Panc1 (cell line): Measurements from ENCODE around the gene PRTFDC1. TPM values are rescaled to one million over a fixed set of nuclear protein-coding genes. Genes with fewer than 3 reads are reported as not detected.
A peak's percentile ranks its signal among the peaks of the same experiment; 100 is the strongest.

Experiments used
- ATAC-seq: fragments of 200-7000 bp; cut with Tn5 transposase; 2 replicates; pipeline ENCODE4 v1.9.1; 2020; ENCODE audit warnings: mild to moderate bottlenecking, moderate library complexity
- BruUV-seq: library from RNA; stranded (reverse); fragments of 400-500 nt; replicated peaks from 2 replicates; lab custom pipeline; 2021; lab: Mats Ljungman, UMichigan
- CTCF ChIA-PET: fragments of 300-600 bp; sonication (Branson Sonifier 250); formaldehyde crosslinking; loops from one replicate; lab custom pipeline; 2022; ENCODE audit warnings: antibody characterized with exemption; lab: Charles Lee
- POLR2A ChIA-PET: fragments of 300-600 bp; sonication (Branson Sonifier 250); formaldehyde crosslinking; loops from one replicate; lab custom pipeline; 2022; ENCODE audit warnings: antibody characterized with exemption; lab: Charles Lee
- DNase-seq: peaks from one replicate; pipeline ENCODE4 v3.0.0-alpha.2; 2010; ENCODE audit warnings: low read depth, low spot score
- H3K27ac ChIP-seq: 2 replicates; pipeline ENCODE4 v1.5.1; 2011; ENCODE audit warnings: mild to moderate bottlenecking, low read length, inconsistent platforms
- H3K27me3 ChIP-seq: fragments of 200-500 bp; sonication (Bioruptor generic); 2 replicates; pipeline ENCODE4 v1.6.0; 2014; ENCODE audit warnings: low read length, inconsistent platforms; ENCODE audit not compliant: control insufficient read depth, insufficient read depth
- H3K36me3 ChIP-seq: fragments of 200-500 bp; sonication (Bioruptor generic); 2 replicates; pipeline ENCODE4 v1.5.1; 2014; ENCODE audit warnings: inconsistent platforms, mild to moderate bottlenecking, low read length, moderate library complexity; ENCODE audit not compliant: control insufficient read depth, insufficient read depth
- H3K4me1 ChIP-seq: 2 replicates; pipeline ENCODE4 v1.5.1; 2011; ENCODE audit warnings: inconsistent platforms, mild to moderate bottlenecking, low read length, moderate library complexity; ENCODE audit not compliant: control insufficient read depth, insufficient read depth
- H3K4me3 ChIP-seq, 2 experiments: 2 replicates each; pipeline ENCODE4 v1.5.1; 2011 to 2012; ENCODE audit warnings: low read depth in 2 of 2, low read length in 2 of 2, mild to moderate bottlenecking in 2 of 2, inconsistent platforms in 1 of 2, moderate library complexity in 1 of 2
- H3K9me3 ChIP-seq: fragments of 200-500 bp; sonication (Bioruptor generic); 2 replicates; pipeline ENCODE4 v1.5.1; 2014; ENCODE audit warnings: low read depth, mild to moderate bottlenecking, inconsistent platforms, low read length, moderate library complexity; ENCODE audit not compliant: control insufficient read depth, insufficient read depth
- POLR2AphosphoS5 ChIP-seq: IDR thresholded peaks from 2 replicates; pipeline ENCODE4 v1.6.1; 2012; ENCODE audit warnings: mild to moderate bottlenecking, low read depth, low read length, moderate library complexity
- SIN3A ChIP-seq: IDR thresholded peaks from 2 replicates; pipeline ENCODE4 v1.6.1; 2012; ENCODE audit warnings: low read depth, mild to moderate bottlenecking, low read length, moderate library complexity, borderline replicate concordance; ENCODE audit not compliant: insufficient read depth
- TCF7L2 ChIP-seq: IDR thresholded peaks from 2 replicates; pipeline ENCODE4 v1.6.1; 2011; ENCODE audit warnings: mild to moderate bottlenecking, low read depth, low read length, inconsistent platforms
- in situ Hi-C: cut with HindIII; loops from 2 replicates; pipeline ENCODE4 v1.10.0; 2016; ENCODE audit warnings: low sequenced_read_pairs, low pct_unique_long_range_greater_than_20kb
- intact Hi-C: fragments of 100-400 bp; cut with micrococcal nuclease; formaldehyde crosslinking; loops from one replicate; pipeline ENCODE4 v1.10.0; 2022; ENCODE audit not compliant: unreplicated experiment
- total RNA-seq: library from RNA; stranded (reverse); gene quantifications from one replicate; pipeline ENCODE4 v1.2.1, GENCODE V29; 2021; ENCODE audit not compliant: unreplicated experiment
- TF ChIP-seq, protein P1 (sequence below): fragments of 450-650 bp; IDR thresholded peaks from 2 replicates; pipeline ENCODE4 v1.5.1; 2017; ENCODE audit warnings: mild to moderate bottlenecking
- TF ChIP-seq, protein P2 (sequence below), 2 experiments: IDR thresholded peaks; 2 replicates each; pipeline ENCODE4 v1.6.1; 2011 to 2012; ENCODE audit warnings: low read depth in 2 of 2, control low read depth in 1 of 2, low read length in 1 of 2, mild to moderate bottlenecking in 1 of 2, moderate library complexity in 1 of 2; ENCODE audit not compliant: insufficient read depth in 1 of 2

PRTFDC1 gene
- total RNA-seq, 1 experiment from 2014 or later = 3.0 TPM

DNA sequence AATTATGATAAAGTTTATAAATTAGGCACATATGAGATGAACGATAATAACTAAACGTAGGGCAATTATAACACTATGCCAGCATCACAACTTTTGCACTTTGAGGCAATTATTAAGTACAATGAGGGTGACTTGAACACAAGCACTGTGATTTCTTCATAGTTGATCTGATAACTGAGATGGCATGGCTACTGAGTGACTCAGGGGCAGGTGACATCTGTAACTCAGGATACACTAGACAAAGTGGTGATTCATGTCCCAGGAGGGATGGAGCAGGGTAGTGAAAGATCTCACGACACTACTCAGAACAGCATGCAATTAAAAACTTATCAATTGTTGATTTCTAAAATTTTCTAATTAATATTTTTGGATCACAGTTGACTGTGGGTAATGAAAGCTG is 130.4 kb downstream of the PRTFDC1 start:
- Histone ChIP-seq H3K4me3 (no peak overlapping the region), H3K4me1 (no peaks in the 10 kb centered on the region), H3K9me3 (no peaks in the 10 kb centered on the region), H3K27ac (no peak overlapping the region), H3K36me3 (no peaks in the 10 kb centered on the region), H3K27me3 (no peaks in the 10 kb centered on the region)
- TF ChIP-seq SIN3A = no peak
- TF ChIP-seq POLR2AphosphoS5 = no peak
- TF ChIP-seq, protein P1, sequence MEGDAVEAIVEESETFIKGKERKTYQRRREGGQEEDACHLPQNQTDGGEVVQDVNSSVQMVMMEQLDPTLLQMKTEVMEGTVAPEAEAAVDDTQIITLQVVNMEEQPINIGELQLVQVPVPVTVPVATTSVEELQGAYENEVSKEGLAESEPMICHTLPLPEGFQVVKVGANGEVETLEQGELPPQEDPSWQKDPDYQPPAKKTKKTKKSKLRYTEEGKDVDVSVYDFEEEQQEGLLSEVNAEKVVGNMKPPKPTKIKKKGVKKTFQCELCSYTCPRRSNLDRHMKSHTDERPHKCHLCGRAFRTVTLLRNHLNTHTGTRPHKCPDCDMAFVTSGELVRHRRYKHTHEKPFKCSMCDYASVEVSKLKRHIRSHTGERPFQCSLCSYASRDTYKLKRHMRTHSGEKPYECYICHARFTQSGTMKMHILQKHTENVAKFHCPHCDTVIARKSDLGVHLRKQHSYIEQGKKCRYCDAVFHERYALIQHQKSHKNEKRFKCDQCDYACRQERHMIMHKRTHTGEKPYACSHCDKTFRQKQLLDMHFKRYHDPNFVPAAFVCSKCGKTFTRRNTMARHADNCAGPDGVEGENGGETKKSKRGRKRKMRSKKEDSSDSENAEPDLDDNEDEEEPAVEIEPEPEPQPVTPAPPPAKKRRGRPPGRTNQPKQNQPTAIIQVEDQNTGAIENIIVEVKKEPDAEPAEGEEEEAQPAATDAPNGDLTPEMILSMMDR = no peak
- TF ChIP-seq, protein P2, sequence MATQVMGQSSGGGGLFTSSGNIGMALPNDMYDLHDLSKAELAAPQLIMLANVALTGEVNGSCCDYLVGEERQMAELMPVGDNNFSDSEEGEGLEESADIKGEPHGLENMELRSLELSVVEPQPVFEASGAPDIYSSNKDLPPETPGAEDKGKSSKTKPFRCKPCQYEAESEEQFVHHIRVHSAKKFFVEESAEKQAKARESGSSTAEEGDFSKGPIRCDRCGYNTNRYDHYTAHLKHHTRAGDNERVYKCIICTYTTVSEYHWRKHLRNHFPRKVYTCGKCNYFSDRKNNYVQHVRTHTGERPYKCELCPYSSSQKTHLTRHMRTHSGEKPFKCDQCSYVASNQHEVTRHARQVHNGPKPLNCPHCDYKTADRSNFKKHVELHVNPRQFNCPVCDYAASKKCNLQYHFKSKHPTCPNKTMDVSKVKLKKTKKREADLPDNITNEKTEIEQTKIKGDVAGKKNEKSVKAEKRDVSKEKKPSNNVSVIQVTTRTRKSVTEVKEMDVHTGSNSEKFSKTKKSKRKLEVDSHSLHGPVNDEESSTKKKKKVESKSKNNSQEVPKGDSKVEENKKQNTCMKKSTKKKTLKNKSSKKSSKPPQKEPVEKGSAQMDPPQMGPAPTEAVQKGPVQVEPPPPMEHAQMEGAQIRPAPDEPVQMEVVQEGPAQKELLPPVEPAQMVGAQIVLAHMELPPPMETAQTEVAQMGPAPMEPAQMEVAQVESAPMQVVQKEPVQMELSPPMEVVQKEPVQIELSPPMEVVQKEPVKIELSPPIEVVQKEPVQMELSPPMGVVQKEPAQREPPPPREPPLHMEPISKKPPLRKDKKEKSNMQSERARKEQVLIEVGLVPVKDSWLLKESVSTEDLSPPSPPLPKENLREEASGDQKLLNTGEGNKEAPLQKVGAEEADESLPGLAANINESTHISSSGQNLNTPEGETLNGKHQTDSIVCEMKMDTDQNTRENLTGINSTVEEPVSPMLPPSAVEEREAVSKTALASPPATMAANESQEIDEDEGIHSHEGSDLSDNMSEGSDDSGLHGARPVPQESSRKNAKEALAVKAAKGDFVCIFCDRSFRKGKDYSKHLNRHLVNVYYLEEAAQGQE (IDR thresholded peaks at IDR 0.05; ENCODE audit: insufficient read depth in 1 of 2, low read depth in 2 of 2, low read length in 1 of 2) = no peak
- TF ChIP-seq TCF7L2 = no peak
- intact Hi-C loops (no loop called here), in situ Hi-C loops (no loop called here)
- ChIA-PET CTCF (no interaction called here), POLR2A (no interaction called here)
- BruUV-seq = no TSS peak
- peak; percentile 75 for ATAC-seq
- peak; percentile 63 for DNase-seq

DNA sequence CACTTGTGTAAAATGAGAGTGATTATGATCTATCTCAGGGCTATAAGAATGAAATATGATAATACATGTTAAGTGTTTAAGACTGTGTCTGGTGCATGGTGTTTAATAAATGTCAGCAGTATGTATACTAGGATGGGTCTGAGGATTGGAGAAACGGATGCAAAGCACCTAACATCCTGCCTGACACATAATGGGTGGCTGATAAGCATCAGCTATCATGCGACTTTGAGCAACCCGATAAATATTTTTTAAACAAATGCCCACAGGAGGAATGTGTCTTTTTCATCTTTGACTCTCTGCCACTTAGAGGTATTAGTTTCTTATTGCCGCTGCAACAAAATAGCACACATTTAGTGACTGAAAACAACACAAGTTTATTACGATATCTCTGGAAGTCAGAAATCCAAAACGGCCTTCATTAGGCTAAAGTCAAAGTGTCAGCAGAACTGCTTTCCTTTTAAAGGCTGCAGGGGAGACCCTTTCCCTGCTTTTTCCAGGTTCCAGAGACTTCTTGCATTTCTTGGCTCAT is 135.5 kb downstream of the PRTFDC1 start:
- H3K9me3 ChIP-seq = no peaks in the 10 kb centered on the region
- no peak overlapping the region for H3K27ac ChIP-seq
- H3K36me3 ChIP-seq = no peaks in the 10 kb centered on the region
- ATAC-seq (no peak), DNase-seq (no peak)
- ChIA-PET CTCF (no interaction called here), POLR2A (no interaction called here)
- no peak for TF ChIP-seq TCF7L2
- TF ChIP-seq, protein P2 (IDR thresholded peaks at IDR 0.05; ENCODE audit: insufficient read depth in 1 of 2, low read depth in 2 of 2, low read length in 1 of 2) = no peak
- TF ChIP-seq, protein P1 = no peak
- TF ChIP-seq SIN3A = no peak
- in situ Hi-C loops = no loop called here
- intact Hi-C loops = no loop called here
- H3K4me3 ChIP-seq = no peak overlapping the region
- H3K27me3 ChIP-seq = no peaks in the 10 kb centered on the region
- no TSS peak for BruUV-seq
- H3K4me1 ChIP-seq = no peaks in the 10 kb centered on the region
